Prostate gland (tissue), 2 donors: ENCODE data around the gene KCNT2.

Experiments used
- POLR2A ChIP-seq: fragments of 450-650 bp; IDR thresholded peaks from one replicate; pipeline ENCODE4 v1.6.1; 2016; ENCODE audit warnings: antibody characterized with exemption, mild to moderate bottlenecking
- POLR2AphosphoS5 ChIP-seq: sonication (generic); formaldehyde crosslinking; IDR thresholded peaks from one replicate; pipeline ENCODE4 v1.6.1; 2017; ENCODE audit warnings: antibody characterized with exemption
- TF ChIP-seq, protein P1 (sequence below), 4 experiments: fragments of 200-600 bp in 2 of 4; fragments of 450-650 bp in 2 of 4; sonication (generic) in 2 of 4; IDR thresholded peaks; 1 replicate in 3 of 4; 2 replicates in 1 of 4; pipeline ENCODE4 v1.5.1; 2016 to 2019; ENCODE audit warnings: antibody characterized with exemption in 4 of 4, mild to moderate bottlenecking in 2 of 4, moderate library complexity in 2 of 4

GRCh38 chr1:196454792-196455191 lies 153.4 kb downstream of the KCNT2 start:
- TF ChIP-seq, protein P1, sequence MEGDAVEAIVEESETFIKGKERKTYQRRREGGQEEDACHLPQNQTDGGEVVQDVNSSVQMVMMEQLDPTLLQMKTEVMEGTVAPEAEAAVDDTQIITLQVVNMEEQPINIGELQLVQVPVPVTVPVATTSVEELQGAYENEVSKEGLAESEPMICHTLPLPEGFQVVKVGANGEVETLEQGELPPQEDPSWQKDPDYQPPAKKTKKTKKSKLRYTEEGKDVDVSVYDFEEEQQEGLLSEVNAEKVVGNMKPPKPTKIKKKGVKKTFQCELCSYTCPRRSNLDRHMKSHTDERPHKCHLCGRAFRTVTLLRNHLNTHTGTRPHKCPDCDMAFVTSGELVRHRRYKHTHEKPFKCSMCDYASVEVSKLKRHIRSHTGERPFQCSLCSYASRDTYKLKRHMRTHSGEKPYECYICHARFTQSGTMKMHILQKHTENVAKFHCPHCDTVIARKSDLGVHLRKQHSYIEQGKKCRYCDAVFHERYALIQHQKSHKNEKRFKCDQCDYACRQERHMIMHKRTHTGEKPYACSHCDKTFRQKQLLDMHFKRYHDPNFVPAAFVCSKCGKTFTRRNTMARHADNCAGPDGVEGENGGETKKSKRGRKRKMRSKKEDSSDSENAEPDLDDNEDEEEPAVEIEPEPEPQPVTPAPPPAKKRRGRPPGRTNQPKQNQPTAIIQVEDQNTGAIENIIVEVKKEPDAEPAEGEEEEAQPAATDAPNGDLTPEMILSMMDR (IDR thresholded peaks at IDR 0.05) = no peak
- TF ChIP-seq POLR2A = no peak
- TF ChIP-seq POLR2AphosphoS5 = no peak
